Measurements from ENCODE around the gene C2orf72.

C2orf72 gene

GRCh38 chr2:231041061-231041689 is 3.9 kb downstream of the C2orf72 start:
- DNase-seq (ENCODE audit: extremely low read depth in 1 of 2, low read depth in 1 of 2): no peak

GRCh38 chr2:231043796-231044195 is 6.5 kb downstream of the C2orf72 start:
- DNase-seq (ENCODE audit: extremely low read depth in 1 of 2, low read depth in 1 of 2): no peak

- DNase-seq (ENCODE audit: extremely low read depth in 1 of 2, low read depth in 1 of 2): no peak
These were observed 9.6 kb downstream of the C2orf72 start for GRCh38 chr2:231046916-231047273.

- no peak for DNase-seq (ENCODE audit: extremely low read depth in 1 of 2, low read depth in 1 of 2)
These were observed 10.1 kb downstream of the C2orf72 start for GRCh38 chr2:231047274-231047922.

GRCh38 chr2:231047923-231048915 is 10.9 kb downstream of the C2orf72 start:
- no peak for DNase-seq (ENCODE audit: extremely low read depth in 1 of 2, low read depth in 1 of 2)

GRCh38 chr2:231049286-231050017 is 12.1 kb downstream of the C2orf72 start:
- DNase-seq (ENCODE audit: extremely low read depth in 1 of 2, low read depth in 1 of 2): no peak

GRCh38 chr2:231050018-231050901 is 12.9 kb downstream of the C2orf72 start:
- no peak for DNase-seq (ENCODE audit: extremely low read depth in 1 of 2, low read depth in 1 of 2)

- DNase-seq (ENCODE audit: extremely low read depth in 1 of 2, low read depth in 1 of 2): no peak
These were observed 13.8 kb downstream of the C2orf72 start for GRCh38 chr2:231051116-231051515.

- DNase-seq (ENCODE audit: extremely low read depth in 1 of 2, low read depth in 1 of 2): peak; percentile 69 to 70
These were observed 15.4 kb downstream of the C2orf72 start for GRCh38 chr2:231052494-231053451.

- DNase-seq (ENCODE audit: extremely low read depth in 1 of 2, low read depth in 1 of 2): no peak
These were observed 16.5 kb downstream of the C2orf72 start for GRCh38 chr2:231053846-231054245.

GRCh38 chr2:231056453-231057416 is 19.4 kb downstream of the C2orf72 start, which contains the start of gene PSMD1:
Gene PSMD1 (plus strand): TSS chr2:231056867. CDS start chr2:231057026, 159 bp downstream.
- DNase-seq (ENCODE audit: extremely low read depth in 1 of 2, low read depth in 1 of 2): peak; percentile 82 to 88

GRCh38 chr2:231057590-231057989 is 20.3 kb downstream of the C2orf72 start:
- no peak for DNase-seq (ENCODE audit: extremely low read depth in 1 of 2, low read depth in 1 of 2)

GRCh38 chr2:231058761-231059550 is 21.6 kb downstream of the C2orf72 start:
- DNase-seq (ENCODE audit: extremely low read depth in 1 of 2, low read depth in 1 of 2): no peak

GRCh38 chr2:231059756-231060155 is 22.4 kb downstream of the C2orf72 start:
- DNase-seq (ENCODE audit: extremely low read depth in 1 of 2, low read depth in 1 of 2): no peak

GRCh38 chr2:231062776-231063175 is 25.5 kb downstream of the C2orf72 start:
- DNase-seq (ENCODE audit: extremely low read depth in 1 of 2, low read depth in 1 of 2): no peak

- DNase-seq (ENCODE audit: extremely low read depth in 1 of 2, low read depth in 1 of 2): no peak
These were observed 26.0 kb downstream of the C2orf72 start for GRCh38 chr2:231063347-231063746.

- DNase-seq (ENCODE audit: extremely low read depth in 1 of 2, low read depth in 1 of 2): no peak
These were observed 28.6 kb downstream of the C2orf72 start for GRCh38 chr2:231065966-231066365.

Data from stimulated activated CD8-positive, alpha-beta memory T cell treated with anti-CD3 and anti-CD28 coated beads, Interleukin-7, amount 100 ng/mL, for 48 hours (primary cell).